GM21515 (cell line): Measurements from ENCODE around the gene CLTC.
"Not testable (repeated sequence)": the region's sequence is repeated elsewhere in the genome, so short reads cannot be mapped to it uniquely, and the experiment has no call there.

Source experiments
- ATAC-seq: cut with Tn5 transposase; IDR thresholded peaks from one replicate; pipeline ENCODE4 v1.9.1; 2021; ENCODE audit not compliant: unreplicated experiment

The CLTC gene

GRCh38 chr17:59619298-59620063, at the start of gene CLTC:
Gene CLTC, plus strand, starts transcription at chr17:59619895. Its CDS starts 237 bp downstream, at chr17:59620132.
- ATAC-seq: peak; percentile 66

DNA sequence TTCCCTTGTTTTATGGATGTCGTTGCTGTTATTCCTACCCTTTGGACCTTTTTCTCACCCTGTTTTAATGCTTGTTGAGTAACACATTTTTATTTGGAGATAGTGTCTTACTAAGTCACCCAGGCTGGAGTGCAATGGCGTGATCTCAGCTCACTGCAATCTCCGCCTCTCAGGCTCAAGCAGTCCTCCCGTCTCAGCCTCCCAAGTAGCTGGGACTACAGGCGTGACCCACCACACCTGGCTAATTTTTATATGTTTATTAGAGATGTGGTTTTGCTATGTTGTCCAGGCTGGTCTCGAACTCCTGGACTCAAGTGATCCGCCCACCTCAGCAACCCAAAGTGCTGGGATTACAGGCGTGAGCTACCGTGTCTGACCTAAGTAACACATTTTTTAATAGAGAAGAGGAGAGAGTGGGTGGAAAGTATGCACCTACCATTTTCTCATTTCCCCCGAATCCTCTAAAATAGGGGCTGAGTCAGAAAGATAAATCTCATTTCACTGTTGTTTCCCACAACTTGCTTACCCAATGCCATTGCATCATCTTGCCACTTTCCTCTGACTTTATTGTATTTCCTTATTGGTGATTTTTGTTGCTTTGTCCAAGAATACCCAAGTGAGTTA, 47.3 kb upstream of the CLTC start:
- no peak for ATAC-seq

GRCh38 chr17:59584168-59584567, 35.5 kb upstream of the CLTC start:
- ATAC-seq: not testable (repeated sequence)

- no peak for ATAC-seq
Observed at GRCh38 chr17:59600169-59600568, 19.5 kb upstream of the CLTC start.

- ATAC-seq: no peak
Observed at GRCh38 chr17:59601130-59601529, 18.6 kb upstream of the CLTC start.

- ATAC-seq: no peak
Observed at GRCh38 chr17:59607061-59607460, 12.6 kb upstream of the CLTC start.

DNA sequence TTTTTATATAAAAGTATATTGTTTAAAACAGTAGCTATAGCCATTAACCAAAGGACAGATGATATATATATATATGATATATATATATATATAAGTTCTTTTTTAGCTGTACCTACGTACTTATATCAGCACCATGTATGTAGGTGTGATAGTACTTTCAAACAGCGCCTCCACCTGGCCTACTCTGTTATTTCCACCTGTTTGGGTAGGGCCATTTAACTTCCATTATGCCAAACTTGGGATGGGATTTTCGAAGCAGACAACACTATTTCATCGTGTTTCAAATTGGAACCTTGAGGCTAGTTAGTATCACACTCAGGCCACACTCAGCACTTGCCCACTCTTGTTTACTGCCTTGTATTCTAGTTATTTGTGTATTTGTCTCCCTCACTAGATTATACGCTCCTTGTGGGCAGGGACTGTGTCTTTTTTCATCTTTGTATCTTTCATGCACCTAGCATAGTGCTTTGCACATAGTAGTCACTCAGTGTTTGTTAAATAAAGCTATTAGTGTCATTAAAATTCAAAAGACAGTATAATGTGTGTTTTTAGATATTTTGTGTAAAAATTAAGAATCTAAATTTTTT, 11.8 kb upstream of the CLTC start:
- ATAC-seq: no peak

GRCh38 chr17:59611503-59611902, 8.2 kb upstream of the CLTC start:
- ATAC-seq: no peak

DNA sequence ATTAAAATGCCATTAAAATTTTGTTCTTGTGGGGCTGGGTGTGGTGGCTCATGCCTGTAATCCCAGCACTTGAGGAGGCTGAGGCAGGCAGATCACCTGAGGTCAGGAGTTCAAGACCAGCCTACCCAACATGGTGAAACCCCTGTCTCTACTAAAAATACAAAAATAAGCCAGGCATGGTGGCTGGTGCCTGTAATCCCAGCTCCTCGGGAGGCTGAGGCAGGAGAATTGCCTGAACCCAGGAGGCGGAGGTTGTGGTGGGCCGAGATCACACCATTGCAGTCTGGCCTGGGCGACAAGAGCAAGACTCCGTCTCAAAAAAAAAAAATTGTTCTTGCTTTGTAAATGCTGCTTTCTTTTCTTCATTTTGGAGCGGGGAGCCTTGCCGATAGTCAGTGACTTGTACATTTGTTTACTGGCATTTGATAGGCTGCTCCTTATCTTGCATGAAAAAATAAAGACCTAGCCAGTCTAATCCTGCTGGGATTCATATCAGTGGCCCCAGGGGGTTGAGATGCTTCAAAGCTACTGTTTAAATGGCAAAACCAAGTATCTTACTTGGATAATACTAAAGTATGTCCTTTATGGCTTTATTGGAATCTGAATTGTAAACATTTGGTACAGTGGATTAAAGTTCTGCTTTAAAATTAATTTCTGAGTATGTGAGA, 3.3 kb upstream of the CLTC start:
- no peak for ATAC-seq

DNA sequence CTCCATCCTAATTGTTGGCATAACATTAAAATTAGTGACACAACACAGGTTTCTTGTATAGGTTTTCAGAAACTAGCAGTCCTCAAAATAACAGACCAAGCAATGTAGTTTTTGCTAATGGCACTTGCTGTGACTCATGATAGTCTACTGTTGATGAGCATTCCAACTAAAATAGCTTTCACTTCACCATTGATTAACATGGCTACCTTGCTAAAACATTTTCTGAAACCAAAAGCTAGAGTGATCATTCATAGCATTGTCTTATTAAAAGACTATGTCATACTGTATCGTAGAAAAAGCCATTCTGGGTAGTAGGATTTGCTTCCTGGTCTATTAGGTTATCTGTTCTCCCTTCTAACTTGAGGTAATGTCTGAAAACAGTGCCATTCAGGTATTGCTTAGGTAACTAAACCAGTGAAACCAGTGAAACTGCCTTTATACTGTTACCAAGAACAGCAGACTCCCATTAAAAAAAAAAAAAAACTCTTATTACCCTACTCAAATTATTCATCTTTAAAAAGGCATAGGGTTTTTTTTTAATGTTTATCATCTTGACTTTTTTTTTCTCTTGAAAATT, 2.5 kb upstream of the CLTC start:
- no peak for ATAC-seq

DNA sequence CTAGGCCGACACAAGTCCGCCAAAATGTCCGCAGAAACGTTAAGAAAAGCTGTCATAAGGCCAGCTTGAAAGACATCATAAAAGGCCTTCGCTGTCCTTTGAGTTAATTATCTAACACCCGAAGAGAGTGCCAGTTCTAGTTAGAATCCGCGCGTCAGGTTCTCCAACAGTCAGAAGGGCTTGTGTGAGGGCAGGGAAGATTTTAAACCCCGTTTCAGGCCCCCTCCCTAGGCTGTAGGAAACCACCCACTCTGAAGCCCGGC, 729 bp upstream of the CLTC start:
- no peak for ATAC-seq

DNA sequence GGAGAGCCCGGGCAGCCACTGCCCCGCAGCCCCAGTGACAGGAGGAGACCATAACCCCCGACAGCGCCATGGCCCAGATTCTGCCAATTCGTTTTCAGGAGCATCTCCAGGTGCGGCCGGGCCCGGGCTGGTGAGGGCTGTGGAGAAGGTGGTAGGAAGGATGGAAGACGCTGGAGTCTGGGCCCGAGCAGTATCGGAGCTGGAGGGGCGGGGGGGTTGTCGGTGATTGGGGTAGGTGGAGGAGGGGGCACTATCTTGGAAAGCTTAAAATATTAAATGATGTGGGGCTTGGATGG, 317 bp downstream of the CLTC start:
- peak; percentile 3 for ATAC-seq

DNA sequence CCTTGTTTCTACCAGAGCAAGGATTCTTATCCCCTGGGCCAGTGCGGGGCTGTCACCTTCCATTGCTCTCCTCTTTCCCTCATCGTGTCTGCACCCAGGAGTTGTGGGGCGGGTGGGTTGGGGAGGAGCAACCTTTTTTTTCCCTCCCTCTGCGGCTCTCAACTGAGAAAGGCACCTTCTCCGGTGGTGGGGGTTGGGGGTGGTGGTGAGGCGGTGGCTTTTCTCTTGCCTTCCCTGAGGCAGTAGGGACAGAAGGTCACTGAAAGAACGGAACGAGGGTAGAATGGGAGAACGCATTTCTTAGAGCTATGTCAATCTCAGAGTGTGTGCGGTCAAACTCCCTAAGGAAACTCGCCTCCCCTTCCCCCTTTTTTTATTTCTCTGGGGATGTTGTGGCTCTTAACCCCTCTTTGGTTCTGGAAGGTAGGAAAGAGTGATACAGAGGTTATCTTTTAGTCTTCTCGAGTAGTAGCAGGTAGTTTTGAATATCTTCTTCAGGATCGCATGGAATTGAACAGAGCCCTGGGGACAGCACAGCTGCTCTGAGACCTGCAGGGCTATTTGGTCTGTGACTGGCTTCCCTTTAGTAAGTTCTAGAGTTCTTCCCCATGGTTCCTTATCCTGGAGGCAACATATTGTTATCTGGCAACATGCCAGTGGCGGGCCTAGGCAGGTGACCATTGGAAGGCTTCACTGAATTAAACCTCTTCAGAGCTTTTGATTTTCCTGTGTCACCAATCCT, 994 bp downstream of the CLTC start:
- ATAC-seq: no peak

- no peak for ATAC-seq
Observed at GRCh38 chr17:59621771-59622170, 2.1 kb downstream of the CLTC start.

DNA sequence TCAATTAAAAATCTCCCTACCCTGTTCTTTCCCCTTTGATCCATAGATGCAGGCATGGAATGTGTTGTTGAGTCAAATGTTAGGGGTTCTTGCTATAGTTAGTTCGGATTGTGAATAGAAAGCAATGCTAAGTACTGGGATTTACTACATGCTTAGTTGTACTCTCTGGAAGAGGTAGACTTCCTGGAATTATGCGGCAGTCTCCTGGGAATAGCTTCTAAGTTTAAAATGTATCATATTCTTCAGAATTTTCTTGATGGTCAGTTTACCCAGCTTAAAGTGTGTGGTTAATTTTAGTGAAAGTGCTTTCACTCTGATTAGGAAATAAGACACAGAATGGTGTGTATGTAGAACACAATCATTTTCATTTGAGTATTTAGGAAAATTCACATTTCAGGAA, 3.5 kb downstream of the CLTC start:
- ATAC-seq: no peak

DNA sequence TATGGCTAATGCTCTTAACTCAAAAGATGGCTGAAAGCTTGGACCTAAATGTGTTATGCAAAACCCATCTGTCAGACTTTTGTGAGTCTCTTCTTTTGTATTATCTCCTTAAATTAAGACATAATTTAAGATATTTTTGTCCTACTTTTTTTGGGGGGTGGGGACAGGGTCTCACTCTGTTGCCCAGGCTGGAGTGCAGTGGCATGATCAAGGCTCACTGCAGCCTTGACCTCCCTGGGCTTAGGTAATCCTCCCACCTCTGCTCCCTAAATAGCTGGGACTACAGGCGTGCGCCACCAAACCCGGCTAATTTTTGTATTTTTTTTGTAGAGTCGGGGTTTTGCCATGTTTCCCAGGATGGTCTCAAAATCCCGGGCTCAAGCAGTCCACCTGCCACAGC, 7.1 kb downstream of the CLTC start:
- ATAC-seq: no peak

GRCh38 chr17:59627274-59627673, 7.6 kb downstream of the CLTC start:
- ATAC-seq: no peak

GRCh38 chr17:59627770-59628171, 8.1 kb downstream of the CLTC start:
- ATAC-seq: no peak

DNA sequence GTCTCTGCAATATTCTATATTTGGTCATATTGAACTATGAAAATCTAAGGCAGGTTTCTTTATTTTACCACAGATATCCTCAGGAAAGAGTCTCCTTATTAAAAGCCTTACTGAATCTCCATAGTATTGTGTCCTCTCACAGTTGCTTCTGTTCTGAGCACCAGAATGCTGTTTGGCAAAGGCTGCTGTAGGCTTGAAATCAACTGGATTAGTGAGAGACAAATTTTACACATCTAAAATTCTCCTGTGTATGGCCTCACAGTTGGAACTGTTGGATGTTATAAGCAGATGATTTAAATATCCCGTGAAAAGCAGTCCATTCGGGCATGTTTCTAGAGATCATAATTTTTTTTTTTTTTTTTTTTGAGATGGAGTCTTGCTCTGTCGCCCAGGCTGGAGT, 9.5 kb downstream of the CLTC start:
- no peak for ATAC-seq

GRCh38 chr17:59631276-59631675, 11.6 kb downstream of the CLTC start:
- ATAC-seq: no peak

DNA sequence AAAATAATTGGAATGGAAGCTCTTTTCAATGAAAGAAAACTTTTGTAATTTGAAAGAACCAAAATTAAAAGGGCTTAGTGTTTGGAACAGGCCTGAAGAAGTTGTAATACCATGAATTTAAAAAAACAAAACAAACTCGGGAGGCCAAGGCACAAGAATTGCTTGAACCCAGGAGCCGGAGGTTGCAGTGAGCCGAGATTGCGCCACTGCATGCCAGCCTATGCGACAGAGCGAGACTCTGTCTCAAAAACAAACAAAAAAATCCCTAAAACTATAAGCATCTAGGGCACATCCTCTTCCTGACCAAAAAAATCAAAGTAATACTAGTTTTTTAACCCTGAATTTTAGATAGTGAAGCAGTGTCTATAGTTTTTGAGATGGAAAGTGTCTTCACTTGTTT, 12.7 kb downstream of the CLTC start:
- ATAC-seq: no peak
